Ovary (tissue), 3 donors: ENCODE measurements around the gene ATP5PB.

Experiments used
- EP300 ChIP-seq: sonication (generic); formaldehyde crosslinking; IDR thresholded peaks from one replicate; pipeline ENCODE4 v1.6.1; 2017; ENCODE audit warnings: antibody characterized with exemption
- POLR2A ChIP-seq: fragments of 450-650 bp; IDR thresholded peaks from one replicate; pipeline ENCODE4 v1.6.1; 2017; ENCODE audit warnings: antibody characterized with exemption, mild to moderate bottlenecking, moderate library complexity
- TF ChIP-seq, protein P1 (sequence below), 3 donors: fragments of 450-650 bp in 2 of 3; fragments of 200-600 bp in 1 of 3; IDR thresholded peaks; one replicate each; pipeline versions ENCODE4 v1.5.1 to v1.8.0; 2016 to 2022; ENCODE audit warnings: antibody characterized with exemption in 3 of 3, mild to moderate bottlenecking in 1 of 3
- donor health status: DM: no; HTN: no; CAD: no.

DNA sequence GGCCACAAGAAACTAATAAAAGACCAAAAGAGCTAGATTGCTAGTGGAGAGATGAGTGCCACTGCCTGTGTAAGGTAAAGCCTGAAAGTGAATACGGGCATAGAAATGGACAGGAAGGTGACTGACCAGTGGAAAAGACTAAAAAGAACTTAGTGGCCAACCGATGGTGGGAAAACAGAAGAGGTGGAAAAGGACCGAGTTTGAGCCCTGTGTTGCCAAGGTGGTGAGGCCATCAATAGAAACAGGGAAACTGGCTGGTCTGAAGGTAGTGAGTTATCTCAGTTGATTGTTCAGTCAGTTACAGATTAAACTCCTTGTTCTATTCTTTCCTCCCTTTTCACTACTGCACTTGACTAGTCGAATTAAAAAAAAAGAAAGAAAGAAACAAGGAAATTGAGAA lies 2.7 kb upstream of the ATP5PB start:
- TF ChIP-seq, protein P1, sequence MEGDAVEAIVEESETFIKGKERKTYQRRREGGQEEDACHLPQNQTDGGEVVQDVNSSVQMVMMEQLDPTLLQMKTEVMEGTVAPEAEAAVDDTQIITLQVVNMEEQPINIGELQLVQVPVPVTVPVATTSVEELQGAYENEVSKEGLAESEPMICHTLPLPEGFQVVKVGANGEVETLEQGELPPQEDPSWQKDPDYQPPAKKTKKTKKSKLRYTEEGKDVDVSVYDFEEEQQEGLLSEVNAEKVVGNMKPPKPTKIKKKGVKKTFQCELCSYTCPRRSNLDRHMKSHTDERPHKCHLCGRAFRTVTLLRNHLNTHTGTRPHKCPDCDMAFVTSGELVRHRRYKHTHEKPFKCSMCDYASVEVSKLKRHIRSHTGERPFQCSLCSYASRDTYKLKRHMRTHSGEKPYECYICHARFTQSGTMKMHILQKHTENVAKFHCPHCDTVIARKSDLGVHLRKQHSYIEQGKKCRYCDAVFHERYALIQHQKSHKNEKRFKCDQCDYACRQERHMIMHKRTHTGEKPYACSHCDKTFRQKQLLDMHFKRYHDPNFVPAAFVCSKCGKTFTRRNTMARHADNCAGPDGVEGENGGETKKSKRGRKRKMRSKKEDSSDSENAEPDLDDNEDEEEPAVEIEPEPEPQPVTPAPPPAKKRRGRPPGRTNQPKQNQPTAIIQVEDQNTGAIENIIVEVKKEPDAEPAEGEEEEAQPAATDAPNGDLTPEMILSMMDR (IDR thresholded peaks at IDR 0.05) = no peak
- TF ChIP-seq POLR2A (no peak), EP300 (no peak)
